Liver (tissue), 9 donors: ENCODE measurements around the gene FGFBP1. TPM values are rescaled to one million over a fixed set of nuclear protein-coding genes. Genes with fewer than 3 reads are reported as not detected.

Experiments
- DNase-seq: peaks from one replicate; pipeline ENCODE4 v3.0.0-alpha.2; 2017; ENCODE audit warnings: low spot score
- H3K27ac ChIP-seq, 2 donors: one replicate each; pipeline ENCODE4 v1.7.0; 2013; ENCODE audit warnings: inconsistent platforms in 2 of 2, low read length in 2 of 2, control low read depth in 1 of 2, low read depth in 1 of 2, mild to moderate bottlenecking in 1 of 2
- H3K27me3 ChIP-seq, 4 donors: one replicate each; pipeline versions ENCODE4 v1.6.1 to v1.7.0; 2013; ENCODE audit warnings: low read length in 3 of 4, inconsistent platforms in 1 of 4, mild to moderate bottlenecking in 1 of 4, moderate library complexity in 1 of 4; ENCODE audit not compliant: control insufficient read depth in 4 of 4, insufficient read depth in 4 of 4
- H3K36me3 ChIP-seq, 4 donors: one replicate each; pipeline versions ENCODE4 v1.6.1 to v1.7.0; 2013; ENCODE audit warnings: low read length in 3 of 4, mild to moderate bottlenecking in 3 of 4, low read depth in 1 of 4, moderate library complexity in 1 of 4; ENCODE audit not compliant: control insufficient read depth in 4 of 4, insufficient read depth in 3 of 4
- H3K4me1 ChIP-seq, 4 donors: one replicate each; pipeline versions ENCODE4 v1.6.1 to v1.7.0; 2013; ENCODE audit warnings: low read length in 3 of 4, mild to moderate bottlenecking in 3 of 4, moderate library complexity in 1 of 4; ENCODE audit not compliant: control insufficient read depth in 4 of 4, insufficient read depth in 4 of 4
- H3K4me3 ChIP-seq, 3 donors: one replicate each; pipeline versions ENCODE4 v1.6.1 to v1.7.0; 2013; ENCODE audit warnings: low read length in 3 of 3, control low read depth in 1 of 3, low read depth in 1 of 3, mild to moderate bottlenecking in 1 of 3
- H3K9ac ChIP-seq, 2 donors: one replicate each; pipeline ENCODE4 v1.7.0; 2013; ENCODE audit warnings: low read length in 2 of 2, mild to moderate bottlenecking in 2 of 2, moderate library complexity in 2 of 2, control low read depth in 1 of 2, low read depth in 1 of 2
- H3K9me3 ChIP-seq, 4 donors: one replicate each; pipeline versions ENCODE4 v1.6.1 to v1.7.0; 2013; ENCODE audit warnings: low read length in 3 of 4; ENCODE audit not compliant: control insufficient read depth in 4 of 4
- ATF3 ChIP-seq: IDR thresholded peaks from 2 replicates; pipeline ENCODE4 v1.6.1; 2016; ENCODE audit warnings: antibody characterized with exemption
- EGR1 ChIP-seq, 2 donors: IDR thresholded peaks; 2 replicates each; pipeline ENCODE4 v1.6.1; 2016 to 2018; ENCODE audit warnings: antibody characterized with exemption in 2 of 2, low read depth in 2 of 2
- FOXA1 ChIP-seq: IDR thresholded peaks from 2 replicates; pipeline ENCODE4 v1.6.1; 2016; ENCODE audit warnings: antibody characterized with exemption
- FOXA2 ChIP-seq: IDR thresholded peaks from 2 replicates; pipeline ENCODE4 v1.6.1; 2016; ENCODE audit warnings: antibody characterized with exemption
- GABPA ChIP-seq, 2 donors: IDR thresholded peaks in 1 of 2; conservative IDR thresholded peaks in 1 of 2; 2 replicates each; pipeline ENCODE4 v1.6.1; 2016; ENCODE audit warnings: antibody characterized with exemption in 2 of 2, mild to moderate bottlenecking in 1 of 2, moderate library complexity in 1 of 2
- HNF4A ChIP-seq, 2 donors: conservative IDR thresholded peaks; 2 replicates each; pipeline ENCODE4 v1.6.1; 2016; ENCODE audit warnings: antibody characterized with exemption in 2 of 2, mild to moderate bottlenecking in 2 of 2
- HNF4G ChIP-seq: IDR thresholded peaks from 2 replicates; pipeline ENCODE4 v1.6.1; 2016; ENCODE audit warnings: antibody characterized with exemption
- JUND ChIP-seq, 2 donors: IDR thresholded peaks; 2 replicates each; pipeline ENCODE4 v1.6.1; 2016; ENCODE audit warnings: antibody characterized with exemption in 2 of 2
- MAX ChIP-seq: IDR thresholded peaks from 2 replicates; pipeline ENCODE4 v1.6.1; 2016; ENCODE audit warnings: antibody characterized with exemption
- NR2F2 ChIP-seq: IDR thresholded peaks from 2 replicates; pipeline ENCODE4 v1.6.1; 2016; ENCODE audit warnings: antibody characterized with exemption
- RAD21 ChIP-seq, 2 donors: IDR thresholded peaks; 2 replicates each; pipeline ENCODE4 v1.6.1; 2016; ENCODE audit warnings: antibody characterized with exemption in 2 of 2, mild to moderate bottlenecking in 2 of 2
- RXRA ChIP-seq, 2 donors: IDR thresholded peaks; 2 replicates each; pipeline ENCODE4 v1.6.1; 2017 to 2018; ENCODE audit warnings: antibody characterized with exemption in 2 of 2, mild to moderate bottlenecking in 1 of 2
- SP1 ChIP-seq: IDR thresholded peaks from 2 replicates; pipeline ENCODE4 v1.6.1; 2018; ENCODE audit warnings: antibody characterized with exemption, mild to moderate bottlenecking
- TAF1 ChIP-seq: conservative IDR thresholded peaks from 2 replicates; pipeline ENCODE4 v1.6.1; 2016; ENCODE audit warnings: antibody characterized with exemption, mild to moderate bottlenecking
- YY1 ChIP-seq: IDR thresholded peaks from 2 replicates; pipeline ENCODE4 v1.6.1; 2016; ENCODE audit warnings: antibody characterized with exemption, mild to moderate bottlenecking
- WGBS: extraction: QIAGEN DNeasy Blood & Tissue Kit; methylation state at CpG from one replicate; pipeline ENCODE4 v1.1.7; 2013; 5-methylcytosine and 5-hydroxymethylcytosine counted together
- polyA plus RNA-seq, 2 donors: library from polyadenylated mRNA; stranded (reverse) in 1 of 2; unstranded in 1 of 2; fragments of 200-250 nt in 1 of 2; fragments of >200 nt in 1 of 2; fragmentation: Nextera tagmentation in 1 of 2; extraction: Ambion mirVana in 1 of 2; gene quantifications; one replicate each; pipeline versions ENCODE4 v1.2.1 to v1.2.3, GENCODE V29; 2013 to 2015
- total RNA-seq, 2 donors: library from RNA; depleted of rRNA; stranded (reverse); fragments of >200 nt; gene quantifications; one replicate each; pipeline ENCODE4 v1.2.3, GENCODE V29; 2014
- TF ChIP-seq, protein P1 (sequence below): fragments of 150-350 bp; IDR thresholded peaks from 2 replicates; pipeline ENCODE4 v1.5.1; 2017; ENCODE audit warnings: improper control_type of control experiment, low read depth, low read length; ENCODE audit not compliant: missing input control
- TF ChIP-seq, protein P2 (sequence below): IDR thresholded peaks from 2 replicates; pipeline ENCODE4 v1.6.1; 2016; ENCODE audit warnings: antibody characterized with exemption, mild to moderate bottlenecking
- TF ChIP-seq, protein P3 (sequence below): IDR thresholded peaks from 2 replicates; pipeline ENCODE4 v1.6.1; 2016; ENCODE audit warnings: antibody characterized with exemption
- donor health status: healthy.
- donor health status: healthy.
- donor health status: healthy.
- donor health status: healthy.
- donor health status: healthy.

Gene FGFBP1
- total and polyA plus RNA-seq, 4 donors: not detected

- Histone ChIP-seq H3K4me3 (no peak overlapping the region), H3K9me3 (no peaks in the 10 kb centered on the region), H3K27me3 (peaks cover 0 to 3% (median 0%) of the 10 kb centered on the region in 4 donors), H3K36me3 (no peaks in the 10 kb centered on the region), H3K9ac (no peak overlapping the region), H3K27ac (no peak overlapping the region), H3K4me1 (no peaks in the 10 kb centered on the region)
- TF ChIP-seq GABPA (IDR thresholded peaks at IDR 0.05 in 1 of 2, conservative IDR thresholded peaks at IDR 0.05 in 1 of 2) (no peak), YY1 (no peak), RAD21 (IDR thresholded peaks at IDR 0.05) (no peak), FOXA1 (no peak), HNF4A (conservative IDR thresholded peaks at IDR 0.05) (no peak), JUND (IDR thresholded peaks at IDR 0.05) (no peak), RXRA (IDR thresholded peaks at IDR 0.05) (no peak), NR2F2 (no peak), TAF1 (no peak), EGR1 (IDR thresholded peaks at IDR 0.05; ENCODE audit: low read depth in 2 of 2) (no peak), FOXA2 (no peak), HNF4G (no peak), ATF3 (no peak), MAX (no peak), SP1 (no peak)
- TF ChIP-seq, protein P1, sequence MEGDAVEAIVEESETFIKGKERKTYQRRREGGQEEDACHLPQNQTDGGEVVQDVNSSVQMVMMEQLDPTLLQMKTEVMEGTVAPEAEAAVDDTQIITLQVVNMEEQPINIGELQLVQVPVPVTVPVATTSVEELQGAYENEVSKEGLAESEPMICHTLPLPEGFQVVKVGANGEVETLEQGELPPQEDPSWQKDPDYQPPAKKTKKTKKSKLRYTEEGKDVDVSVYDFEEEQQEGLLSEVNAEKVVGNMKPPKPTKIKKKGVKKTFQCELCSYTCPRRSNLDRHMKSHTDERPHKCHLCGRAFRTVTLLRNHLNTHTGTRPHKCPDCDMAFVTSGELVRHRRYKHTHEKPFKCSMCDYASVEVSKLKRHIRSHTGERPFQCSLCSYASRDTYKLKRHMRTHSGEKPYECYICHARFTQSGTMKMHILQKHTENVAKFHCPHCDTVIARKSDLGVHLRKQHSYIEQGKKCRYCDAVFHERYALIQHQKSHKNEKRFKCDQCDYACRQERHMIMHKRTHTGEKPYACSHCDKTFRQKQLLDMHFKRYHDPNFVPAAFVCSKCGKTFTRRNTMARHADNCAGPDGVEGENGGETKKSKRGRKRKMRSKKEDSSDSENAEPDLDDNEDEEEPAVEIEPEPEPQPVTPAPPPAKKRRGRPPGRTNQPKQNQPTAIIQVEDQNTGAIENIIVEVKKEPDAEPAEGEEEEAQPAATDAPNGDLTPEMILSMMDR: no peak
- TF ChIP-seq, protein P2, sequence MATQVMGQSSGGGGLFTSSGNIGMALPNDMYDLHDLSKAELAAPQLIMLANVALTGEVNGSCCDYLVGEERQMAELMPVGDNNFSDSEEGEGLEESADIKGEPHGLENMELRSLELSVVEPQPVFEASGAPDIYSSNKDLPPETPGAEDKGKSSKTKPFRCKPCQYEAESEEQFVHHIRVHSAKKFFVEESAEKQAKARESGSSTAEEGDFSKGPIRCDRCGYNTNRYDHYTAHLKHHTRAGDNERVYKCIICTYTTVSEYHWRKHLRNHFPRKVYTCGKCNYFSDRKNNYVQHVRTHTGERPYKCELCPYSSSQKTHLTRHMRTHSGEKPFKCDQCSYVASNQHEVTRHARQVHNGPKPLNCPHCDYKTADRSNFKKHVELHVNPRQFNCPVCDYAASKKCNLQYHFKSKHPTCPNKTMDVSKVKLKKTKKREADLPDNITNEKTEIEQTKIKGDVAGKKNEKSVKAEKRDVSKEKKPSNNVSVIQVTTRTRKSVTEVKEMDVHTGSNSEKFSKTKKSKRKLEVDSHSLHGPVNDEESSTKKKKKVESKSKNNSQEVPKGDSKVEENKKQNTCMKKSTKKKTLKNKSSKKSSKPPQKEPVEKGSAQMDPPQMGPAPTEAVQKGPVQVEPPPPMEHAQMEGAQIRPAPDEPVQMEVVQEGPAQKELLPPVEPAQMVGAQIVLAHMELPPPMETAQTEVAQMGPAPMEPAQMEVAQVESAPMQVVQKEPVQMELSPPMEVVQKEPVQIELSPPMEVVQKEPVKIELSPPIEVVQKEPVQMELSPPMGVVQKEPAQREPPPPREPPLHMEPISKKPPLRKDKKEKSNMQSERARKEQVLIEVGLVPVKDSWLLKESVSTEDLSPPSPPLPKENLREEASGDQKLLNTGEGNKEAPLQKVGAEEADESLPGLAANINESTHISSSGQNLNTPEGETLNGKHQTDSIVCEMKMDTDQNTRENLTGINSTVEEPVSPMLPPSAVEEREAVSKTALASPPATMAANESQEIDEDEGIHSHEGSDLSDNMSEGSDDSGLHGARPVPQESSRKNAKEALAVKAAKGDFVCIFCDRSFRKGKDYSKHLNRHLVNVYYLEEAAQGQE: no peak
- TF ChIP-seq, protein P3, sequence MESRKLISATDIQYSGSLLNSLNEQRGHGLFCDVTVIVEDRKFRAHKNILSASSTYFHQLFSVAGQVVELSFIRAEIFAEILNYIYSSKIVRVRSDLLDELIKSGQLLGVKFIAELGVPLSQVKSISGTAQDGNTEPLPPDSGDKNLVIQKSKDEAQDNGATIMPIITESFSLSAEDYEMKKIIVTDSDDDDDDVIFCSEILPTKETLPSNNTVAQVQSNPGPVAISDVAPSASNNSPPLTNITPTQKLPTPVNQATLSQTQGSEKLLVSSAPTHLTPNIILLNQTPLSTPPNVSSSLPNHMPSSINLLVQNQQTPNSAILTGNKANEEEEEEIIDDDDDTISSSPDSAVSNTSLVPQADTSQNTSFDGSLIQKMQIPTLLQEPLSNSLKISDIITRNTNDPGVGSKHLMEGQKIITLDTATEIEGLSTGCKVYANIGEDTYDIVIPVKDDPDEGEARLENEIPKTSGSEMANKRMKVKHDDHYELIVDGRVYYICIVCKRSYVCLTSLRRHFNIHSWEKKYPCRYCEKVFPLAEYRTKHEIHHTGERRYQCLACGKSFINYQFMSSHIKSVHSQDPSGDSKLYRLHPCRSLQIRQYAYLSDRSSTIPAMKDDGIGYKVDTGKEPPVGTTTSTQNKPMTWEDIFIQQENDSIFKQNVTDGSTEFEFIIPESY: no peak
- no peak for DNase-seq
- 53% methylated on average over 4 of the region's 4 CpGs for WGBS
Observed at GRCh38 chr4:15918484-15919129, 19.9 kb downstream of the FGFBP1 start.
